ENCODE results near the gene SHMT1.
A peak's percentile ranks its signal among the peaks of the same experiment; 100 is the strongest.
"Not testable (repeated sequence)": the region's sequence is repeated elsewhere in the genome, so short reads cannot be mapped to it uniquely, and the experiment has no call there.

The SHMT1 gene

GRCh38 chr17:18361837-18362697 is 1.3 kb downstream of the SHMT1 start:
- DNase-seq = no peak
- in situ Hi-C loops (cut with HindIII; ENCODE audit: low pct_ligation_motif_present, low sequenced_read_pairs) = no loop called here
- Histone ChIP-seq H3K36me3 (replicated peaks) (no peaks in the 10 kb centered on the region), H3K27ac (no peak overlapping the region), H3K27me3 (replicated peaks) (no peaks in the 10 kb centered on the region), H3K4me3 (ENCODE audit: low read depth, low read length) (peak overlapping the region; percentile 78)
- no peak for TF ChIP-seq CTCF (IDR thresholded peaks at IDR 0.05; ENCODE audit: low read depth, low read length, missing control alignments)

- no peak for TF ChIP-seq CTCF (IDR thresholded peaks at IDR 0.05; ENCODE audit: low read depth, low read length, missing control alignments)
- in situ Hi-C loops (cut with HindIII; ENCODE audit: low pct_ligation_motif_present, low sequenced_read_pairs) = no loop called here
- no peak overlapping the region for H3K4me3 ChIP-seq (ENCODE audit: low read depth, low read length)
- H3K36me3 ChIP-seq (replicated peaks) = no peaks in the 10 kb centered on the region
- no peak for DNase-seq
- H3K27ac ChIP-seq = no peak overlapping the region
- no peaks in the 10 kb centered on the region for H3K27me3 ChIP-seq (replicated peaks)
These were observed 2.8 kb downstream of the SHMT1 start for GRCh38 chr17:18360518-18360917.

GRCh38 chr17:18356624-18357023 is 6.7 kb downstream of the SHMT1 start:
- no peak for TF ChIP-seq CTCF (IDR thresholded peaks at IDR 0.05; ENCODE audit: low read depth, low read length, missing control alignments)
- Histone ChIP-seq H3K4me3 (ENCODE audit: low read depth, low read length) (no peak overlapping the region), H3K27me3 (replicated peaks) (no peaks in the 10 kb centered on the region), H3K36me3 (replicated peaks) (no peaks in the 10 kb centered on the region), H3K27ac (no peak overlapping the region)
- no peak for DNase-seq
- in situ Hi-C loops (cut with HindIII; ENCODE audit: low pct_ligation_motif_present, low sequenced_read_pairs) = no loop called here

GRCh38 chr17:18353541-18353940 is 9.8 kb downstream of the SHMT1 start:
- Histone ChIP-seq H3K27ac (no peak overlapping the region), H3K4me3 (ENCODE audit: low read depth, low read length) (no peak overlapping the region), H3K36me3 (replicated peaks) (no peaks in the 10 kb centered on the region), H3K27me3 (replicated peaks) (no peaks in the 10 kb centered on the region)
- no peak for TF ChIP-seq CTCF (IDR thresholded peaks at IDR 0.05; ENCODE audit: low read depth, low read length, missing control alignments)
- in situ Hi-C loops (cut with HindIII; ENCODE audit: low pct_ligation_motif_present, low sequenced_read_pairs) = no loop called here
- no peak for DNase-seq

GRCh38 chr17:18344021-18344420 is 19.3 kb downstream of the SHMT1 start:
- Histone ChIP-seq H3K36me3 (replicated peaks) (no peaks in the 10 kb centered on the region), H3K4me3 (ENCODE audit: low read depth, low read length) (no peak overlapping the region), H3K27me3 (replicated peaks) (no peaks in the 10 kb centered on the region), H3K27ac (no peak overlapping the region)
- DNase-seq = no peak
- no peak for TF ChIP-seq CTCF (IDR thresholded peaks at IDR 0.05; ENCODE audit: low read depth, low read length, missing control alignments)
- in situ Hi-C loops (cut with HindIII; ENCODE audit: low pct_ligation_motif_present, low sequenced_read_pairs) = no loop called here

- no peak for DNase-seq
- H3K4me3 ChIP-seq (ENCODE audit: low read depth, low read length) = no peak overlapping the region
- in situ Hi-C loops (cut with HindIII; ENCODE audit: low pct_ligation_motif_present, low sequenced_read_pairs) = no loop called here
- no peak overlapping the region for H3K27ac ChIP-seq
- no peaks in the 10 kb centered on the region for H3K27me3 ChIP-seq (replicated peaks)
- TF ChIP-seq CTCF (IDR thresholded peaks at IDR 0.05; ENCODE audit: low read depth, low read length, missing control alignments) = no peak
- no peaks in the 10 kb centered on the region for H3K36me3 ChIP-seq (replicated peaks)
These were observed 23.4 kb downstream of the SHMT1 start for GRCh38 chr17:18339933-18340332.

- DNase-seq; H3K4me3 ChIP-seq (ENCODE audit: low read depth, low read length); H3K27ac ChIP-seq; H3K27me3 ChIP-seq (replicated peaks); in situ Hi-C loops (cut with HindIII; ENCODE audit: low pct_ligation_motif_present, low sequenced_read_pairs); H3K36me3 ChIP-seq (replicated peaks): not testable (repeated sequence)
These were observed 25.2 kb downstream of the SHMT1 start for GRCh38 chr17:18338158-18338557.
